HEK293T (cell line): ENCODE data around the gene ABI1.
A peak's percentile ranks its signal among the peaks of the same experiment; 100 is the strongest.

ENCODE experiments used
- CTCF ChIA-PET: fragments of 350-600 bp; formaldehyde crosslinking; extraction: SDS; loops from one replicate; lab custom pipeline; 2021; ENCODE audit warnings: antibody characterized with exemption, inconsistent platforms; lab: Yijun Ruan, JAX
- POLR2A ChIA-PET: fragments of 350-600 bp; formaldehyde crosslinking; extraction: SDS; loops from one replicate; lab custom pipeline; 2020; ENCODE audit warnings: antibody characterized with exemption, inconsistent platforms; lab: Yijun Ruan, JAX
- DNase-seq: peaks from one replicate; pipeline ENCODE4 v3.0.0; 2012; ENCODE audit warnings: mixed read lengths; ENCODE audit errors: extremely low spot score
- ARNT ChIP-seq: fragments of 450-650 bp; IDR thresholded peaks from 2 replicates; pipeline ENCODE4 v1.6.1; 2017; ENCODE audit warnings: mild to moderate bottlenecking
- BHLHE40 ChIP-seq: fragments of 450-650 bp; IDR thresholded peaks from 2 replicates; pipeline ENCODE4 v1.6.1; 2016; ENCODE audit warnings: mild to moderate bottlenecking, moderate library complexity, borderline replicate concordance
- CTBP1 ChIP-seq: fragments of 450-650 bp; IDR thresholded peaks from 2 replicates; pipeline ENCODE4 v1.6.1; 2016; ENCODE audit warnings: borderline replicate concordance
- ELF4 ChIP-seq: fragments of 450-650 bp; IDR thresholded peaks from 2 replicates; pipeline ENCODE4 v1.6.1; 2017; ENCODE audit warnings: antibody characterized with exemption
- FOXA1 ChIP-seq: fragments of 450-650 bp; IDR thresholded peaks from 2 replicates; pipeline ENCODE4 v1.6.1; 2016; ENCODE audit warnings: mild to moderate bottlenecking
- FOXK2 ChIP-seq: fragments of 450-650 bp; IDR thresholded peaks from 2 replicates; pipeline ENCODE4 v1.6.1; 2016; ENCODE audit warnings: mild to moderate bottlenecking
- FOXM1 ChIP-seq: fragments of 450-650 bp; IDR thresholded peaks from 2 replicates; pipeline ENCODE4 v1.6.1; 2017; ENCODE audit warnings: mild to moderate bottlenecking, borderline replicate concordance
- HDGF ChIP-seq: fragments of 450-650 bp; IDR thresholded peaks from 2 replicates; pipeline ENCODE4 v1.6.1; 2017; ENCODE audit warnings: antibody characterized with exemption, borderline replicate concordance
- L3MBTL2 ChIP-seq: fragments of 450-650 bp; conservative IDR thresholded peaks from 2 replicates; pipeline ENCODE4 v1.6.1; 2016; ENCODE audit warnings: mild to moderate bottlenecking
- LEF1 ChIP-seq: fragments of 450-650 bp; IDR thresholded peaks from 2 replicates; pipeline ENCODE4 v1.6.1; 2017; ENCODE audit warnings: mild to moderate bottlenecking, borderline replicate concordance
- NFRKB ChIP-seq: fragments of 450-650 bp; IDR thresholded peaks from 2 replicates; pipeline ENCODE4 v1.6.1; 2016; ENCODE audit warnings: mild to moderate bottlenecking, moderate library complexity
- PKNOX1 ChIP-seq: fragments of 450-650 bp; IDR thresholded peaks from 2 replicates; pipeline ENCODE4 v1.6.1; 2016
- SP1 ChIP-seq: fragments of 450-650 bp; IDR thresholded peaks from 2 replicates; pipeline ENCODE4 v1.6.1; 2017
- SUZ12 ChIP-seq: fragments of 450-650 bp; IDR thresholded peaks from 2 replicates; pipeline ENCODE4 v1.6.1; 2016; ENCODE audit warnings: mild to moderate bottlenecking
- TARDBP ChIP-seq: fragments of 450-650 bp; IDR thresholded peaks from 2 replicates; pipeline ENCODE4 v1.6.1; 2016
- ZNF384 ChIP-seq: fragments of 450-650 bp; IDR thresholded peaks from 2 replicates; pipeline ENCODE4 v1.6.1; 2016

The ABI1 gene

GRCh38 chr10:26755443-26755903 is 105.3 kb downstream of the ABI1 start:
- POLR2A ChIA-PET = interaction anchor here (1.0 kb wide), 1 partner anchor 58 kb away, joined by 3 read pairs; the partner anchor contains the start of gene PDSS1
- CTCF ChIA-PET = interaction anchor here (0.7 to 1.2 kb wide), 3 partner anchors 23 to 1638 kb away, joined by 3 to 4 read pairs (median 3); no protein-coding TSS in a partner anchor
- DNase-seq = peak; percentile 13
- no peak for TF ChIP-seq ARNT
- TF ChIP-seq LEF1 = no peak
- TF ChIP-seq TARDBP = no peak

- no peak for DNase-seq
- POLR2A ChIA-PET = no interaction called here
- CTCF ChIA-PET = no interaction called here
- TF ChIP-seq SP1 (no peak), CTBP1 (no peak), ELF4 (no peak), PKNOX1 (no peak), L3MBTL2 (no peak), HDGF (no peak)
Measured at GRCh38 chr10:26746061-26746460, 114.7 kb downstream of the ABI1 start.

GRCh38 chr10:26743841-26744240 is 116.9 kb downstream of the ABI1 start:
- TF ChIP-seq HDGF (no peak), FOXA1 (no peak), SUZ12 (no peak), BHLHE40 (no peak), NFRKB (no peak), CTBP1 (no peak), SP1 (no peak), L3MBTL2 (no peak), TARDBP (no peak), ARNT (no peak), FOXK2 (no peak), FOXM1 (no peak), ZNF384 (no peak), PKNOX1 (no peak), LEF1 (no peak), ELF4 (no peak)
- no peak for DNase-seq
- ChIA-PET CTCF (no interaction called here), POLR2A (no interaction called here)

- ChIA-PET POLR2A (no interaction called here), CTCF (no interaction called here)
- DNase-seq = no peak
- no peak for TF ChIP-seq ARNT
- TF ChIP-seq SUZ12 = no peak
- TF ChIP-seq L3MBTL2 = no peak
- no peak for TF ChIP-seq ELF4
- TF ChIP-seq BHLHE40 = no peak
Measured at GRCh38 chr10:26743091-26743490, 117.7 kb downstream of the ABI1 start.

- ChIA-PET CTCF (no interaction called here), POLR2A (interaction anchor here (1.0 kb wide), 1 partner anchor 119 kb away, joined by 3 read pairs; the partner anchor contains the start of gene ABI1)
- no peak for TF ChIP-seq PKNOX1
- no peak for TF ChIP-seq SP1
- TF ChIP-seq ZNF384 = no peak
- TF ChIP-seq BHLHE40 = no peak
- TF ChIP-seq HDGF = no peak
- TF ChIP-seq NFRKB = no peak
- no peak for DNase-seq
Measured at GRCh38 chr10:26741368-26741767, 119.4 kb downstream of the ABI1 start.

- ChIA-PET CTCF (no interaction called here), POLR2A (no interaction called here)
Measured at GRCh38 chr10:26739071-26739631, 121.6 kb downstream of the ABI1 start.

More at GRCh38 chr10:26739071-26739631, 121.6 kb downstream of the ABI1 start:
- DNase-seq = no peak
- TF ChIP-seq SUZ12 (no peak), PKNOX1 (no peak), FOXK2 (no peak), SP1 (no peak), BHLHE40 (no peak), FOXM1 (no peak), FOXA1 (no peak), ARNT (no peak), L3MBTL2 (no peak), ZNF384 (no peak), TARDBP (no peak), LEF1 (no peak)
